SK-N-MC (cell line): ENCODE measurements around the gene CTNND2.

Experiments used
- DNase-seq: peaks from one replicate; pipeline ENCODE4 v3.0.0-alpha.2; 2011; ENCODE audit warnings: low read depth, low spot score
- H3K27ac ChIP-seq: fragments of 200-600 bp; sonication (generic); 2 replicates; pipeline ENCODE4 v1.5.1; 2016; ENCODE audit warnings: mixed run types
- H3K36me3 ChIP-seq: fragments of 200-600 bp; sonication (generic); 2 replicates; pipeline ENCODE4 v1.6.1; 2017; ENCODE audit warnings: antibody characterized with exemption, low read length, mixed read lengths; ENCODE audit not compliant: insufficient read depth
- H3K4me3 ChIP-seq: fragments of 200-600 bp; sonication (generic); 2 replicates; pipeline ENCODE4 v1.5.1; 2016
- H3K9ac ChIP-seq: fragments of 200-600 bp; sonication (generic); 2 replicates; pipeline ENCODE4 v1.8.0; 2017; ENCODE audit warnings: mixed run types, mixed read lengths; ENCODE audit not compliant: insufficient read length
- H3K9me3 ChIP-seq: fragments of 200-600 bp; sonication (generic); 2 replicates; pipeline ENCODE4 v1.6.1; 2017; ENCODE audit warnings: low read depth, mild to moderate bottlenecking, antibody characterized with exemption, low read length, moderate library complexity, mixed read lengths
- EZH2 ChIP-seq: fragments of 200-600 bp; sonication (generic); IDR thresholded peaks from one replicate; pipeline ENCODE4 v1.6.1; 2017; ENCODE audit warnings: antibody characterized with exemption
- FOXP2 ChIP-seq: optimal IDR thresholded peaks from 2 replicates; pipeline ENCODE3; 2011; ENCODE audit warnings: mild to moderate bottlenecking, moderate library complexity; ENCODE audit not compliant: insufficient read depth; ENCODE audit errors: extremely low read length, control extremely low read depth
- POLR2AphosphoS5 ChIP-seq: IDR thresholded peaks from 2 replicates; pipeline ENCODE4 v1.6.1; 2012; ENCODE audit warnings: mild to moderate bottlenecking, low read depth, low read length, borderline replicate concordance

Gene CTNND2

GRCh38 chr5:11289733-11290132, 614.5 kb downstream of the CTNND2 start:
- Histone ChIP-seq H3K36me3 (no peaks in the 10 kb centered on the region), H3K9ac (no peak overlapping the region), H3K9me3 (no peaks in the 10 kb centered on the region), H3K4me3 (no peak overlapping the region), H3K27ac (no peak overlapping the region)
- no peak for DNase-seq
- TF ChIP-seq FOXP2 (no peak), POLR2AphosphoS5 (no peak), EZH2 (no peak)

- no peak for TF ChIP-seq FOXP2
- no peak for TF ChIP-seq EZH2
- no peak for TF ChIP-seq POLR2AphosphoS5
- Histone ChIP-seq H3K27ac (no peak overlapping the region), H3K4me3 (no peak overlapping the region), H3K9ac (no peak overlapping the region), H3K9me3 (no peaks in the 10 kb centered on the region), H3K36me3 (no peaks in the 10 kb centered on the region)
- no peak for DNase-seq
Observed at GRCh38 chr5:11289208-11289607, 615.0 kb downstream of the CTNND2 start.

GRCh38 chr5:11281842-11282241, 622.4 kb downstream of the CTNND2 start:
- Histone ChIP-seq H3K4me3 (no peak overlapping the region), H3K27ac (no peak overlapping the region), H3K36me3 (no peaks in the 10 kb centered on the region), H3K9ac (no peak overlapping the region), H3K9me3 (no peaks in the 10 kb centered on the region)
- DNase-seq: no peak
- no peak for TF ChIP-seq EZH2
- TF ChIP-seq POLR2AphosphoS5: no peak
- no peak for TF ChIP-seq FOXP2

- no peak for TF ChIP-seq FOXP2
- no peak for TF ChIP-seq POLR2AphosphoS5
- no peak for TF ChIP-seq EZH2
- H3K27ac ChIP-seq: no peak overlapping the region
- H3K9me3 ChIP-seq: no peaks in the 10 kb centered on the region
- no peaks in the 10 kb centered on the region for H3K36me3 ChIP-seq
- H3K9ac ChIP-seq: no peak overlapping the region
- H3K4me3 ChIP-seq: no peak overlapping the region
- no peak for DNase-seq
Observed at GRCh38 chr5:11277323-11277722, 626.9 kb downstream of the CTNND2 start.

- Histone ChIP-seq H3K36me3 (no peaks in the 10 kb centered on the region), H3K9ac (no peak overlapping the region), H3K27ac (peak overlapping the region; percentile 52; the same call in 1 of the 2 replicates), H3K4me3 (peak overlapping the region; percentile 39), H3K9me3 (no peaks in the 10 kb centered on the region)
- TF ChIP-seq FOXP2 (no peak), POLR2AphosphoS5 (no peak), EZH2 (no peak)
- DNase-seq: no peak
Observed at GRCh38 chr5:11273180-11273903, 630.9 kb downstream of the CTNND2 start.

- no peak overlapping the region for H3K4me3 ChIP-seq
- DNase-seq: no peak
- H3K9ac ChIP-seq: no peak overlapping the region
- no peak for TF ChIP-seq FOXP2
- H3K27ac ChIP-seq: 0 out of 2 replicates have a peak overlapping the region, but pooled peaks have one; percentile 7
- no peaks in the 10 kb centered on the region for H3K36me3 ChIP-seq
- no peaks in the 10 kb centered on the region for H3K9me3 ChIP-seq
Observed at GRCh38 chr5:11269515-11269914, 634.7 kb downstream of the CTNND2 start.

- no peaks in the 10 kb centered on the region for H3K36me3 ChIP-seq
- H3K9me3 ChIP-seq: no peaks in the 10 kb centered on the region
- H3K27ac ChIP-seq: no peak overlapping the region
- DNase-seq: no peak
- H3K9ac ChIP-seq: no peak overlapping the region
- TF ChIP-seq POLR2AphosphoS5 (no peak), EZH2 (no peak), FOXP2 (no peak)
- H3K4me3 ChIP-seq: no peak overlapping the region
Observed at GRCh38 chr5:11268891-11269290, 635.4 kb downstream of the CTNND2 start.

GRCh38 chr5:11266331-11266730, 637.9 kb downstream of the CTNND2 start:
- TF ChIP-seq POLR2AphosphoS5 (no peak), EZH2 (no peak), FOXP2 (no peak)
- DNase-seq: no peak
- no peak overlapping the region for H3K9ac ChIP-seq
- H3K36me3 ChIP-seq: no peaks in the 10 kb centered on the region
- H3K9me3 ChIP-seq: no peaks in the 10 kb centered on the region
- H3K4me3 ChIP-seq: no peak overlapping the region
- H3K27ac ChIP-seq: no peak overlapping the region

GRCh38 chr5:11261241-11261640, 643.0 kb downstream of the CTNND2 start:
- Histone ChIP-seq H3K9ac (no peak overlapping the region), H3K9me3 (no peaks in the 10 kb centered on the region), H3K27ac (no peak overlapping the region), H3K4me3 (no peak overlapping the region), H3K36me3 (no peaks in the 10 kb centered on the region)
- no peak for DNase-seq
- TF ChIP-seq POLR2AphosphoS5 (no peak), EZH2 (no peak), FOXP2 (no peak)
